HG03575 (cell line): ENCODE results near the gene STOX2.
"Not testable (repeated sequence)": the region's sequence is repeated elsewhere in the genome, so short reads cannot be mapped to it uniquely, and the experiment has no call there.

Source experiments
- ATAC-seq: cut with Tn5 transposase; IDR thresholded peaks from one replicate; pipeline ENCODE4 v1.9.1; 2021; ENCODE audit not compliant: unreplicated experiment, insufficient number of reproducible peaks, low FRiP score; ENCODE audit errors: extremely low read depth

The STOX2 gene

GRCh38 chr4:183924362-183925044, 19.4 kb downstream of the STOX2 start:
- ATAC-seq, result no peak

GRCh38 chr4:183926950-183927349, 21.8 kb downstream of the STOX2 start:
- no peak for ATAC-seq

GRCh38 chr4:183932576-183932975, 27.5 kb downstream of the STOX2 start:
- ATAC-seq, result no peak

- no peak for ATAC-seq
Observed at GRCh38 chr4:183934761-183935160, 29.7 kb downstream of the STOX2 start.

GRCh38 chr4:183935355-183936005, 30.4 kb downstream of the STOX2 start:
- ATAC-seq, result no peak

- no peak for ATAC-seq
Observed at GRCh38 chr4:183936047-183936446, 30.9 kb downstream of the STOX2 start.

- ATAC-seq, result no peak
Observed at GRCh38 chr4:183936574-183937345, 31.7 kb downstream of the STOX2 start.

- ATAC-seq, result no peak
Observed at GRCh38 chr4:183940864-183941263, 35.8 kb downstream of the STOX2 start.

GRCh38 chr4:183941964-183942363, 36.9 kb downstream of the STOX2 start:
- no peak for ATAC-seq

- no peak for ATAC-seq
Observed at GRCh38 chr4:183945741-183946140, 40.6 kb downstream of the STOX2 start.

GRCh38 chr4:183950536-183950935, 45.4 kb downstream of the STOX2 start:
- ATAC-seq, result no peak

- ATAC-seq, result not testable (repeated sequence)
Observed at GRCh38 chr4:183952652-183953051, 47.5 kb downstream of the STOX2 start.

GRCh38 chr4:183959319-183960045, 54.4 kb downstream of the STOX2 start:
- no peak for ATAC-seq

GRCh38 chr4:183960046-183960420, 54.9 kb downstream of the STOX2 start:
- no peak for ATAC-seq

GRCh38 chr4:183960962-183961541, 55.9 kb downstream of the STOX2 start:
- ATAC-seq, result no peak

GRCh38 chr4:183961795-183962194, 56.7 kb downstream of the STOX2 start:
- no peak for ATAC-seq

GRCh38 chr4:183962419-183962818, 57.3 kb downstream of the STOX2 start:
- ATAC-seq, result no peak

GRCh38 chr4:183966371-183966770, 61.3 kb downstream of the STOX2 start:
- no peak for ATAC-seq

GRCh38 chr4:183967266-183967665, 62.2 kb downstream of the STOX2 start:
- no peak for ATAC-seq
